PFSK-1 (cell line): ENCODE measurements around the gene TAP1.

Experiments
- FOXP2 ChIP-seq: optimal IDR thresholded peaks from 2 replicates; pipeline ENCODE3; 2011; ENCODE audit warnings: borderline replicate concordance, control low read depth, inconsistent platforms; ENCODE audit not compliant: insufficient read depth; ENCODE audit errors: extremely low read length, extremely low read depth
- POLR2AphosphoS5 ChIP-seq: IDR thresholded peaks from 2 replicates; pipeline ENCODE4 v1.6.1; 2012; ENCODE audit warnings: low read depth, mild to moderate bottlenecking, control low read depth, low read length, moderate library complexity
- REST ChIP-seq, 2 experiments: IDR thresholded peaks; 2 replicates each; pipeline versions ENCODE4 v1.6.1 to v1.8.0; 2011 to 2012; ENCODE audit warnings: low read depth in 2 of 2, low read length in 2 of 2, control low read depth in 1 of 2, inconsistent platforms in 1 of 2, mild to moderate bottlenecking in 1 of 2, moderate library complexity in 1 of 2; ENCODE audit not compliant: insufficient read depth in 1 of 2
- SIN3A ChIP-seq: IDR thresholded peaks from 2 replicates; pipeline ENCODE4 v1.6.1; 2012; ENCODE audit warnings: mild to moderate bottlenecking, low read length, moderate library complexity, borderline replicate concordance; ENCODE audit not compliant: insufficient read depth
- TAF1 ChIP-seq: IDR thresholded peaks from 2 replicates; pipeline ENCODE4 v1.6.1; 2012; ENCODE audit warnings: low read length, control low read depth, borderline replicate concordance; ENCODE audit not compliant: insufficient read depth

The TAP1 gene

GRCh38 chr6:32842690-32843089 is 10.8 kb downstream of the TAP1 start:
- TF ChIP-seq POLR2AphosphoS5 (no peak), REST (IDR thresholded peaks at IDR 0.05; ENCODE audit: insufficient read depth in 1 of 2, low read depth in 2 of 2, low read length in 2 of 2) (no peak), TAF1 (no peak), FOXP2 (no peak), SIN3A (no peak)

- TF ChIP-seq FOXP2 = no peak
- TF ChIP-seq SIN3A = no peak
- no peak for TF ChIP-seq TAF1
- TF ChIP-seq POLR2AphosphoS5 = no peak
- no peak for TF ChIP-seq REST (IDR thresholded peaks at IDR 0.05; ENCODE audit: insufficient read depth in 1 of 2, low read depth in 2 of 2, low read length in 2 of 2)
These were observed 11.4 kb downstream of the TAP1 start for GRCh38 chr6:32842021-32842650.

- TF ChIP-seq SIN3A (no peak), FOXP2 (no peak), REST (IDR thresholded peaks at IDR 0.05; ENCODE audit: insufficient read depth in 1 of 2, low read depth in 2 of 2, low read length in 2 of 2) (no peak), TAF1 (no peak), POLR2AphosphoS5 (no peak)
These were observed 12.8 kb downstream of the TAP1 start for GRCh38 chr6:32840604-32841246.

- TF ChIP-seq REST (IDR thresholded peaks at IDR 0.05; ENCODE audit: insufficient read depth in 1 of 2, low read depth in 2 of 2, low read length in 2 of 2) = no peak
- no peak for TF ChIP-seq POLR2AphosphoS5
These were observed 14.1 kb downstream of the TAP1 start for GRCh38 chr6:32839356-32839755.
